ENCODE results near the gene SH2D2A.

GRCh38 chr1:156803086-156803851, 13.4 kb downstream of the SH2D2A start:
- TF ChIP-seq CTCF (IDR thresholded peaks at IDR 0.05) (no peak), POLR2A (IDR thresholded peaks at IDR 0.05) (no peak), EP300 (IDR thresholded peaks at IDR 0.05) (no peak)
